ENCODE measurements around the gene PTAR1.

The PTAR1 gene

DNA sequence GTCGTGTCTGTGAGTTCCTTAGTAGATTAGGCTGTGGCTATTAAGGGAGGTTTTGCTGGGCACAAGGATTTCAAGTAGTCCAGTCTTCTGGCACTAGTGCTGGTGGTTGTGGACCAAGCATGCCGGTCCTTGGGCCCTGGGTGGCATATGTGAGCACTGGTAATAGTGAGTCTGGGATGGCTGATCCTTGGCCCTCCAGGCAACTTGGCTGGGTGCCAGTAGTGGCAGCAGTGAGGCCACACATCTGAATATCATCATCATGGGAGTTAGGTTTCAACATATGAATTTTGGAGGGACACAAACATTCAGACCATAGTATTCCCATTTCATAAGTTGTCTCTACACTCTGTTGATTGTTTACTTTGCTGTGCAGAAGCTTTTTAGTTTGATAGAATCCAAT is 62.3 kb downstream of the PTAR1 start:
- no peak for DNase-seq (ENCODE audit: low read depth in 1 of 2, low spot score in 1 of 2)
- Histone ChIP-seq H3K27me3 (ENCODE audit: insufficient read depth, poor library complexity, severe bottlenecking) (no peaks in the 10 kb centered on the region), H3K27ac (replicated peaks) (no peak overlapping the region), H3K4me3 (replicated peaks; ENCODE audit: insufficient read depth, low read length) (no peak overlapping the region)
- TF ChIP-seq REST (IDR thresholded peaks at IDR 0.05; ENCODE audit: insufficient replicate concordance, low read depth) (no peak), SPI1 (IDR thresholded peaks at IDR 0.05; ENCODE audit: borderline replicate concordance, low read depth) (no peak), POLR2AphosphoS5 (IDR thresholded peaks at IDR 0.05; ENCODE audit: low read depth) (no peak), GABPA (IDR thresholded peaks at IDR 0.05; ENCODE audit: low read depth) (no peak)
- TF ChIP-seq, protein P1, sequence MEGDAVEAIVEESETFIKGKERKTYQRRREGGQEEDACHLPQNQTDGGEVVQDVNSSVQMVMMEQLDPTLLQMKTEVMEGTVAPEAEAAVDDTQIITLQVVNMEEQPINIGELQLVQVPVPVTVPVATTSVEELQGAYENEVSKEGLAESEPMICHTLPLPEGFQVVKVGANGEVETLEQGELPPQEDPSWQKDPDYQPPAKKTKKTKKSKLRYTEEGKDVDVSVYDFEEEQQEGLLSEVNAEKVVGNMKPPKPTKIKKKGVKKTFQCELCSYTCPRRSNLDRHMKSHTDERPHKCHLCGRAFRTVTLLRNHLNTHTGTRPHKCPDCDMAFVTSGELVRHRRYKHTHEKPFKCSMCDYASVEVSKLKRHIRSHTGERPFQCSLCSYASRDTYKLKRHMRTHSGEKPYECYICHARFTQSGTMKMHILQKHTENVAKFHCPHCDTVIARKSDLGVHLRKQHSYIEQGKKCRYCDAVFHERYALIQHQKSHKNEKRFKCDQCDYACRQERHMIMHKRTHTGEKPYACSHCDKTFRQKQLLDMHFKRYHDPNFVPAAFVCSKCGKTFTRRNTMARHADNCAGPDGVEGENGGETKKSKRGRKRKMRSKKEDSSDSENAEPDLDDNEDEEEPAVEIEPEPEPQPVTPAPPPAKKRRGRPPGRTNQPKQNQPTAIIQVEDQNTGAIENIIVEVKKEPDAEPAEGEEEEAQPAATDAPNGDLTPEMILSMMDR (IDR thresholded peaks at IDR 0.05; ENCODE audit: insufficient read depth, low read length) = no peak

DNA sequence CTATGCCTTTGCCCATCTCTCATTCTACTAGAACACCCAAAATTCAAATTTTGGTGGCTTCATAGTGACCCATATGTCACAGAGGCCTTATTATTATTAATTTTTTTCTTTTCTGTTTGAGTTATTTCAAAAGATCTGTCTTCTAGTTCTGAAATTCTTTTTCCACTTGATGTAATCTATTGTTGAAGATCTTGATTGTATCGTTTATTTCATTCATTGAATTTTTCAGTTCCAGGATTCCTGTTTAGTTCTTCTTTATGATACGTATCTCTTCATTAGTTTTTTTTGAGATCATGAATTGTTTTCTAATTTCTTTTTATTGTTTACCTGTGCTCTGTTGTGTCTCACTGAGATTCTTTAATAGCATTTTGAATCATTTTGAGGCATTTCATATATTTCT is 63.0 kb downstream of the PTAR1 start:
- Histone ChIP-seq H3K27me3 (ENCODE audit: insufficient read depth, poor library complexity, severe bottlenecking) (no peaks in the 10 kb centered on the region), H3K4me3 (replicated peaks; ENCODE audit: insufficient read depth, low read length) (no peak overlapping the region), H3K27ac (replicated peaks) (no peak overlapping the region)
- no peak for DNase-seq (ENCODE audit: low read depth in 1 of 2, low spot score in 1 of 2)
- no peak for TF ChIP-seq REST (IDR thresholded peaks at IDR 0.05; ENCODE audit: insufficient replicate concordance, low read depth)
- TF ChIP-seq, protein P1 (IDR thresholded peaks at IDR 0.05; ENCODE audit: insufficient read depth, low read length) = no peak
- TF ChIP-seq POLR2AphosphoS5 (IDR thresholded peaks at IDR 0.05; ENCODE audit: low read depth) = no peak
- no peak for TF ChIP-seq SPI1 (IDR thresholded peaks at IDR 0.05; ENCODE audit: borderline replicate concordance, low read depth)
- no peak for TF ChIP-seq GABPA (IDR thresholded peaks at IDR 0.05; ENCODE audit: low read depth)

GRCh38 chr9:69689991-69690538 is 69.7 kb downstream of the PTAR1 start:
- Histone ChIP-seq H3K4me3 (replicated peaks; ENCODE audit: insufficient read depth, low read length) (no peak overlapping the region), H3K27me3 (ENCODE audit: insufficient read depth, poor library complexity, severe bottlenecking) (no peaks in the 10 kb centered on the region), H3K27ac (replicated peaks) (no peak overlapping the region)
- no peak for DNase-seq (ENCODE audit: low read depth in 1 of 2, low spot score in 1 of 2)
- TF ChIP-seq REST (IDR thresholded peaks at IDR 0.05; ENCODE audit: insufficient replicate concordance, low read depth) = no peak
- no peak for TF ChIP-seq SPI1 (IDR thresholded peaks at IDR 0.05; ENCODE audit: borderline replicate concordance, low read depth)
- TF ChIP-seq, protein P1 (IDR thresholded peaks at IDR 0.05; ENCODE audit: insufficient read depth, low read length) = no peak
- TF ChIP-seq POLR2AphosphoS5 (IDR thresholded peaks at IDR 0.05; ENCODE audit: low read depth) = no peak
- no peak for TF ChIP-seq GABPA (IDR thresholded peaks at IDR 0.05; ENCODE audit: low read depth)
